Astrocyte of the spinal cord (primary cell): ENCODE results near the gene DRAM2.
"Not testable (repeated sequence)": the region's sequence is repeated elsewhere in the genome, so short reads cannot be mapped to it uniquely, and the experiment has no call there.

Experiments
- DNase-seq: peaks from one replicate; pipeline ENCODE4 v3.0.0; 2011; ENCODE audit warnings: low read depth, low spot score
- H3K4me3 ChIP-seq: 2 replicates; pipeline ENCODE4 v1.5.1; 2011; ENCODE audit warnings: low read depth, mild to moderate bottlenecking, low read length, moderate library complexity
- CTCF ChIP-seq: IDR thresholded peaks from 2 replicates; pipeline ENCODE4 v1.5.1; 2012; ENCODE audit warnings: low read depth, mild to moderate bottlenecking, low read length, inconsistent platforms
- in situ Hi-C: cut with HindIII; loops from 2 replicates; pipeline ENCODE4 v1.10.0; 2017; ENCODE audit warnings: low sequenced_read_pairs

The DRAM2 gene

DNA sequence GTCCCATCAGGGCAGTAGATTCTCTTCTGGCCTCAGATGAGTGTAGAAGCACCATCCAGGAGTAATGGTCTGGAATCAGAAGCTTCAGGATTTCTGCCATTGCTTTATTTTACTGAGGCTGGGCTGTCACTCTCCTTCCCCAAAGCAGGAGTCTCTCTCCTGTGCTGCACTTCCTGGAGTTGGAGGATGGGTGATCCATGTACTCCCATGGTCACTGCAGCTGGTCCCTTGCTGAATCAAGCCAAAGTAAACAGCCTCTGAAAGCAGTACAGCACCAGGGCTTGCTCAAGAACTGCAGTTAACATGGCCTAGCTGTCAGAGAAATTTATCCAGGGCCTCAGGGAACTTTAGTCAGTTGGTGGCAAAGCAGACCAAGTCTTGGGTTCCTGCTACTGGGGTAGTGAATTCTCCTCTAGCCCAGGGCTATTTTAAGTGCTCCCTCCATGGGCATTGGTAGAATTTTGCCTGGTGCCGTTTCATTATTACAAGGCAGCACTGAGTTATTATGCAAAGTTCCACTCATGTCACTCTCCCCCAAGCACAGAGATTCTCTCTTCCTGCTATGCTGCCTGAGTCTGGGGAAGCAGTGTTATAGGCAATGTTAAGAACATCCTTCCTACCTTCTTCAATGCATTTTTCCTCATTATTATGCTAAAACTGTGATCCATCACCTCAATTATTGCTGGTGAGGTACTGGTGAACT, 29.5 kb downstream of the DRAM2 start:
- no peak overlapping the region for H3K4me3 ChIP-seq
- in situ Hi-C loops, result no loop called here
- TF ChIP-seq CTCF, result no peak
- DNase-seq, result no peak

DNA sequence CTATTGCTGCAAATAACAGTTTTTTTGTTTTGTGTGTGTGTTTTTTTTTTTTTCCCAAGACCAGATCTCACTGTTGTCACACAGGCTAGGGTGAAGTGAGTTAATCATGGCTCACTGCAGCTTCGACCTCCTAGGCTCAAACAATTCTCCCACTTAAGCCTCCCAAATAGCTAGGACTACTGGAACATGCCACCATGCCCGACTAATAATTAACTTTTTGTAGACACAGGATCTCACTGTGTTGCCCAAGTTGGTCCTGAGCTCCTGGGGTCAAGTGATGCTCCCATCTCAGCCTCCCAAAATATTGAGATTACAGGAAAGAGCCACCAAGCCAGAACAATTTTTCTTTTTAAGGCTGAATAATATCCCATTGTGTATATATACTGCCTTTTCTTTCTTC, 34.9 kb downstream of the DRAM2 start:
- no peak overlapping the region for H3K4me3 ChIP-seq
- in situ Hi-C loops, result no loop called here
- no peak for TF ChIP-seq CTCF
- DNase-seq, result no peak

DNA sequence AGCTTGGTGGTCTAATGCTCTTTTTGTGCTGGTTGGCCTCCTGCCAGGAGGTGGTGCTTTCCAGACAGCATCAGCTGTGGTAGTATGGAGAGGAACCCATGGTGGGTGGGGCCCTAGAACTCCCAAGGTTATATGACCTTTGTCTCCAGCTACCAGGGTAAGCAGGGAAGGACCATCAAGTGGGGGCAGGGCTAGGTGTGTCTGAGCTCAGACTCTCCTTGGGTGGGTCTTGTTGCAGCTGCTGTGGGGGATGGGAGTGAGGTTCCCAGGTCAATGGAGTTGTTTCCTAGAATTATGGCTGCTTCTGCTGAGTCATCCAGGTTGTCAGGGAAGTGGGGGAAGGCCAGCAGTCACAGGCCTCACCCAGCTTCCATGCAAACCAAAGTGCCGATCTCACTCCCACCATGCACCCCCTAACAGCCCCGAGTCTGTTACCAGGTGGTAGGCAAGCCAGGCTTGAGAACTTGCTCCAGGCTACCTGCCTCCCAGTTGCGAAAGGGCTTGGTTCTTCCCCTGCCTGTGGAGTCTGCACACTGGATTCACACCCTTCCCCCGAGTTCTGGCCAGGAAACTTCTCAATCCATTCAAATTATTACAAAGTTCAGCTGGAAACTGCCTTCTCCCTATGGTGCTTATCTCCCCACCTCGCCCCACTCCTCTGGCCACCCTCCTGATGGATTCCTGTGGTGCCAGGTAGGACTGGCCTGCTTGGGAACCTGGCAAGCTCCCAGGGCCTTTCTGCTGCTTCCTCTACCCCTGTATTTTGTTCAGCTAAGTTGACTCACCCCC, 37.8 kb downstream of the DRAM2 start:
- no peak for TF ChIP-seq CTCF
- DNase-seq, result no peak
- in situ Hi-C loops, result no loop called here
- H3K4me3 ChIP-seq, result no peak overlapping the region

DNA sequence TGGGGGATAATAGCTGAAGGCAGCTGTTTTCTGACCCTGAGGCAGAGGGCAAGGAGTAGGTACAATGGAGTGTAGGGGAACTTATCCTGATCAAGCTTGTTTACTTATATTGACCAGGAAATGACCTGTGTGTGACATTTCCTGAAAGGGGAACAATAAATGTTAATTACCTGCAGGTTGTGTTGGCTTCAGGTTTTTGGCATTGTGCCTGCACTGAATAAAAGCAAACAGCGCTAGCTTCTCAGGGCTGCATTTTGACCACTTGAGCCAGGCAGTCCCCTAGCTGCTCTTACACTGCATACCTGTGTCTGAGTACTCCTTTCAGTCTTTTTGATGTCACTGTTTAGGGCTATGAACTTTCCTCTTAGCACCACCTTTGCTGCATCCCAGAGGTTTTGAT, 40.6 kb downstream of the DRAM2 start:
- no peak overlapping the region for H3K4me3 ChIP-seq
- in situ Hi-C loops, result no loop called here
- DNase-seq, result no peak
- no peak for TF ChIP-seq CTCF

- in situ Hi-C loops, result no loop called here
- no peak overlapping the region for H3K4me3 ChIP-seq
- TF ChIP-seq CTCF, result no peak
- DNase-seq, result no peak
Measured at GRCh38 chr1:111097356-111098099, 42.4 kb downstream of the DRAM2 start.

GRCh38 chr1:111095421-111095820, 44.5 kb downstream of the DRAM2 start:
- DNase-seq, H3K4me3 ChIP-seq, in situ Hi-C loops: not testable (repeated sequence)
